Neuron (in vitro differentiated cells): Measurements from ENCODE around the gene MTCH1.

ENCODE experiments used
- H2AFZ ChIP-seq: one replicate; pipeline ENCODE4 v1.6.1; 2013; ENCODE audit warnings: low read depth, mild to moderate bottlenecking, inconsistent platforms, low read length, moderate library complexity
- H3K27me3 ChIP-seq: one replicate; pipeline ENCODE4 v1.6.1; 2013; ENCODE audit warnings: low read length; ENCODE audit not compliant: insufficient read depth
- H3K36me3 ChIP-seq: one replicate; pipeline ENCODE4 v1.6.1; 2013; ENCODE audit warnings: low read length; ENCODE audit not compliant: insufficient read depth
- H3K4me1 ChIP-seq: one replicate; pipeline ENCODE4 v1.6.1; 2013; ENCODE audit warnings: low read length; ENCODE audit not compliant: insufficient read depth
- H3K4me3 ChIP-seq: 2 replicates; pipeline ENCODE4 v1.5.1; 2013; ENCODE audit warnings: mild to moderate bottlenecking, low read length, moderate library complexity
- H3K9me3 ChIP-seq: one replicate; pipeline ENCODE4 v1.6.1; 2013; ENCODE audit warnings: low read length

MTCH1 gene

DNA sequence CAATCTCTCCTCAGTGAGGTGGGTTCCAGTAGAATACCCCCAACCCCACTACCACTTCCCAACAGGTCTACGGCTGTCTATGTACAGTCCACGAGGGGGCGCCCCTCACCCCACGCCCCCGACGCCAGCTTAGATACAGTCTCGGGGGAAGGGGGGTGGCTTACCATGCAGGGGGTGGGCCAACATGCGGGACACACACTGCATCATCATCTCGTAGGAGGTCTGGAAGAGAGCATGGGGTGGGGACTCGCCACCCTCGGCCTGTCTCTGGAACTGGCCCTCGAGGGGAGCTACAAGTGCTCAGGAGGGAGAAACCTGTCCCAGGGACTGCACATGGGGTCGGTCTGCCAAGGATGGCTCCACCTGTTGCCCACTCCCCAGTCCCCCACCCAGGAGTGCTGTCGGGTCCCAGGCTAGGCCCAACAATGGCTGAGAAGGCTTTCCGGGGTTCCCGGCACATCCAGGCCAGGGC, 8.5 kb downstream of the MTCH1 start:
- Histone ChIP-seq H3K4me3 (no peak overlapping the region), H3K36me3 (peaks cover 64% of the 10 kb centered on the region), H3K4me1 (no peaks in the 10 kb centered on the region), H3K27me3 (no peaks in the 10 kb centered on the region), H3K9me3 (no peaks in the 10 kb centered on the region), H2AFZ (no peak overlapping the region)

DNA sequence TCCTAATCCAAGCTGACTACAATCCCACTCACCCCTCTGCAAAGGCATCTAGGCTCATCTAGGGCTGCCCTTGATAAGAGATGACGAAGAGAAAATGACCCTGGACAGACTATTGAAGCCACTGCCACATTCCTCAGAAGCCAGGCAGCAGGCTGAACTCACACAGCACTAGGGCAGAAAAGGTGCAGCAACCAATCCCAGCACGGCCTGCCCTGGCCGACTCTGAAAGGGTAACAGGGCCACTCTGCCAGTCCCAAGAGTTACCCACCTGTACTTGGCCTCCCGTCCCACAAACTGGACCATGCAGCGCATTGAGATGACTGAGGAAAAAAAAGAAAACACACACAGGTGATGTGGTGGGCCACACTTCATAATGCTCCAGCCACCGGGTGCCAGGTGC, 9.1 kb downstream of the MTCH1 start:
- Histone ChIP-seq H3K4me1 (no peaks in the 10 kb centered on the region), H3K36me3 (peaks cover 70% of the 10 kb centered on the region), H3K9me3 (no peaks in the 10 kb centered on the region), H3K27me3 (no peaks in the 10 kb centered on the region), H2AFZ (no peak overlapping the region), H3K4me3 (no peak overlapping the region)

- Histone ChIP-seq H3K4me1 (no peaks in the 10 kb centered on the region), H3K27me3 (no peaks in the 10 kb centered on the region), H3K4me3 (no peak overlapping the region), H3K36me3 (peaks cover 74% of the 10 kb centered on the region), H2AFZ (no peak overlapping the region), H3K9me3 (no peaks in the 10 kb centered on the region)
Observed at GRCh38 chr6:36976509-36976908, 9.5 kb downstream of the MTCH1 start.

DNA sequence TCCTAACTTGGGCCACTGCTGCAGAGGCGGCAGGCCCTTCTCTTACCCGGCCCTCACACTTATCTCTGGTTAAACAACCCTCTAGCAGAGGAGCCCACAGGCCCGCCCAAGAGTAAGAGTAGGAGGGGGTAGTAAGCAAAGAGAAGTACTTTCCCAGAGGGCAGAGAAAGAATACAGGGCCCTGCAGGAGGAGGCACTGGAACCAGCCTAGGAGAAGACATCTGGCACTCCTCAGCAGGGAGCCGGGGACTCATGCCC, 10.1 kb downstream of the MTCH1 start:
- H2AFZ ChIP-seq = no peak overlapping the region
- no peaks in the 10 kb centered on the region for H3K4me1 ChIP-seq
- no peaks in the 10 kb centered on the region for H3K27me3 ChIP-seq
- H3K9me3 ChIP-seq = no peaks in the 10 kb centered on the region
- no peak overlapping the region for H3K4me3 ChIP-seq
- H3K36me3 ChIP-seq = peaks cover 79% of the 10 kb centered on the region

DNA sequence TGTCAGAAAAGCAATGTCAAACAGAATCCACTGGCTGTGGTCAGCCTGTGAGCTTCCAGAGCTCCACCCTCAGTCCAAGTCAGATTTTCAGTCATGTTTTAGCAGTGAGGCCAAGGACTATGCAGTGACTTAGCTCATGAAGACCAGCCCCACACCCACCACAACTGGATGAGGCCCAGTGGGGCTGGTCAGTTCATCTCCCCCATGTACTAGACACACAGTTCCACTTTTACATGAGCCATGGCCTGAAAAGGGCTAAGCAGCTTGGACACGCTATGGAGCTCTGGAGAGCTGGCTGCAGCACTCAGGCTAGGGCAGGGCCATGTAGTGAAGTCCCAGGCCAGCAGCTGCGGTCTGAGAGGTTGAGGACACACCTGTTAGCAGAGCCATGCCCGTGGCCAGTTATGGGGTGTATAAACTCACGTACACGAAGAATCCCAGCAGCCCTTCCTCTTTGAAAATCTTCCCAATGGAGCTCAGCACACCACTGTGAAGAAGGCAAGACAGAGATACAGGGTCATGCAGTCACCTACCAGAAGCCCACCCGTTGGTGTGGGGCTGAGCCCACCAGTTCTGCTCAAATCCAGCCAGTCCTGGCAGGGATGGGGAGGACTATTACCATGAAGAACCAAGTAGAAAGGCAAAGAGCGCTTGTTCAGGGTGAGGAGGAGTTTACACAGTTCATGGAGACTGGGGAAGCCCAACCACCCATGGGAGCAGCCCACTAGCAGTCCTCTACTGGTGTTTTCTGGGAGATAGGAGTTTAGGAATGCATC, 10.6 kb downstream of the MTCH1 start:
- no peaks in the 10 kb centered on the region for H3K9me3 ChIP-seq
- no peak overlapping the region for H3K4me3 ChIP-seq
- no peak overlapping the region for H2AFZ ChIP-seq
- no peaks in the 10 kb centered on the region for H3K27me3 ChIP-seq
- H3K36me3 ChIP-seq = peaks cover 79% of the 10 kb centered on the region
- no peaks in the 10 kb centered on the region for H3K4me1 ChIP-seq

- no peaks in the 10 kb centered on the region for H3K27me3 ChIP-seq
- H3K4me3 ChIP-seq = no peak overlapping the region
- H3K36me3 ChIP-seq = peaks cover 96% of the 10 kb centered on the region
- H3K9me3 ChIP-seq = no peaks in the 10 kb centered on the region
- no peaks in the 10 kb centered on the region for H3K4me1 ChIP-seq
- H2AFZ ChIP-seq = no peak overlapping the region
Observed at GRCh38 chr6:36973647-36974046, 12.3 kb downstream of the MTCH1 start.

- H3K4me3 ChIP-seq = no peak overlapping the region
- H3K9me3 ChIP-seq = no peaks in the 10 kb centered on the region
- H2AFZ ChIP-seq = no peak overlapping the region
- H3K4me1 ChIP-seq = no peaks in the 10 kb centered on the region
- no peaks in the 10 kb centered on the region for H3K27me3 ChIP-seq
- H3K36me3 ChIP-seq = peaks cover 97% of the 10 kb centered on the region
Observed at GRCh38 chr6:36973190-36973589, 12.8 kb downstream of the MTCH1 start.

DNA sequence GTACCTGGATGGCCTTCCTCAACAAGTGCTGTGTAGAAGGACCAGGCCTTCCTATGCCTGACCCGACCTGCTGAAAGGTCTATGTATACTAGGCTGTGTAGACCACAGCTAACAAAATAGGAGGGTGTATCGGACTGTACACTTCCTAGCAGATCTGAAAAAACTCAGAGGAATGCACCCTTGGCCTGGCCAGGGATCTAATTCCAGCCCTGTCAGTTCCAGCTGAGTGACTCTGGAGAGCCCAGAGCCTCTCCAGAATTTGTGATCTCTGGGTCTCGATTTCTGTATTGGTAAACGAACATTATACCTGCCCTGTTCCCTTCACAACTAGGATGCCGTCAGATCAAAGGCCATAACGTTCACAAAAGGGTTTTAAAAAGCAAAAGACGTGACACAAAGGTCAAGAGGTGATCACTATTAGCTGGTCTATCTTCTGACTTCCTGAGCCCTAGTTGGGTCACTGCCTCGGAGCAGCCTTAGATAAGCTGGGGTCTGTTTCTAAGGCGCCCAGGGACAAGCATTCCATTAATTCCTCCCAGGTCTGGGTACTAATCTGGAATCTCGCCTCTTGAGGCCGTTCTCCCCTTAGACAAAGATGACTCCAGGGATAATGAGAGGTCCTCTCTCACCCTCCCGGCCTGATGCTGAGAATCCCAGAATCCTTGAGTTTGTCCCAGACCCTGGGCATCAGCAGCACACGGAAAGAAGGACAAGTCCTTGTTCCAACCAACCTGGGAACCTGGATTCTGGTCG, 13.9 kb downstream of the MTCH1 start:
- Histone ChIP-seq H3K27me3 (no peaks in the 10 kb centered on the region), H3K9me3 (no peaks in the 10 kb centered on the region), H2AFZ (no peak overlapping the region), H3K4me1 (no peaks in the 10 kb centered on the region), H3K4me3 (no peak overlapping the region), H3K36me3 (peaks cover 96% of the 10 kb centered on the region)

GRCh38 chr6:36970892-36971842, 14.8 kb downstream of the MTCH1 start:
- Histone ChIP-seq H3K27me3 (no peaks in the 10 kb centered on the region), H3K4me3 (no peak overlapping the region), H3K9me3 (no peaks in the 10 kb centered on the region), H3K36me3 (peaks cover 88% of the 10 kb centered on the region), H3K4me1 (no peaks in the 10 kb centered on the region), H2AFZ (no peak overlapping the region)

- Histone ChIP-seq H3K36me3 (peaks cover 79% of the 10 kb centered on the region), H3K4me3 (no peak overlapping the region)
Observed at GRCh38 chr6:36969988-36970891, 15.8 kb downstream of the MTCH1 start.

GRCh38 chr6:36969240-36969691, 16.7 kb downstream of the MTCH1 start:
- no peaks in the 10 kb centered on the region for H3K27me3 ChIP-seq
- H3K4me3 ChIP-seq = no peak overlapping the region
- H3K9me3 ChIP-seq = no peaks in the 10 kb centered on the region
- H3K36me3 ChIP-seq = peaks cover 69% of the 10 kb centered on the region
- H2AFZ ChIP-seq = no peak overlapping the region
- no peaks in the 10 kb centered on the region for H3K4me1 ChIP-seq

More at GRCh38 chr6:36969988-36970891, 15.8 kb downstream of the MTCH1 start:
- no peaks in the 10 kb centered on the region for H3K4me1 ChIP-seq
- no peaks in the 10 kb centered on the region for H3K9me3 ChIP-seq
- H2AFZ ChIP-seq = no peak overlapping the region
- no peaks in the 10 kb centered on the region for H3K27me3 ChIP-seq

GRCh38 chr6:36968266-36968977, 17.6 kb downstream of the MTCH1 start:
- H3K36me3 ChIP-seq = peaks cover 62% of the 10 kb centered on the region
- no peaks in the 10 kb centered on the region for H3K27me3 ChIP-seq
- peaks cover under 1% of the 10 kb centered on the region for H3K4me1 ChIP-seq
- no peak overlapping the region for H3K4me3 ChIP-seq
- no peak overlapping the region for H2AFZ ChIP-seq
- H3K9me3 ChIP-seq = no peaks in the 10 kb centered on the region
